ENCODE results near the gene CXCL1. TPM values are rescaled to one million over a fixed set of nuclear protein-coding genes. Genes with fewer than 3 reads are reported as not detected.

CXCL1 gene
- total RNA-seq, 1 experiment from 2014 or later, result 0.85 TPM

DNA sequence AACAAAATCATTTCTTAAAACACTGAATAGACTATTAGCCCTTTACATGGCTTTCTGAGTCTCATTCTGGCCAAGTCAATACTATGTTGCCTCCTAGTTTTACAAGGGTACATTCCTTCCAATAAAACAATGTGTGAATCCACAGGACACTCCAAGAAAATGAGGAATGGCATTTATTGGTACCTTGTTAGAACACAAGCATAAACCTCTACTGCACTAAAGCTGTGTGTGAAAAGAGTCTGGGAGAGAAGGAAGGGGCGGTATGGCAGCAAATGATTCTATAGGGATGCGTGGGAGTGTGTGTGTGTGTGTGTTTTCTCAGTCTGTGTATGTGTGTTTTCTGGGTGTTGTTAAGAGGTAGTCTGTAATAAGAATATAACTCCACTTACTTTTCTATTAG, 48.9 kb downstream of the CXCL1 start (continued):
- TF ChIP-seq, protein P1, sequence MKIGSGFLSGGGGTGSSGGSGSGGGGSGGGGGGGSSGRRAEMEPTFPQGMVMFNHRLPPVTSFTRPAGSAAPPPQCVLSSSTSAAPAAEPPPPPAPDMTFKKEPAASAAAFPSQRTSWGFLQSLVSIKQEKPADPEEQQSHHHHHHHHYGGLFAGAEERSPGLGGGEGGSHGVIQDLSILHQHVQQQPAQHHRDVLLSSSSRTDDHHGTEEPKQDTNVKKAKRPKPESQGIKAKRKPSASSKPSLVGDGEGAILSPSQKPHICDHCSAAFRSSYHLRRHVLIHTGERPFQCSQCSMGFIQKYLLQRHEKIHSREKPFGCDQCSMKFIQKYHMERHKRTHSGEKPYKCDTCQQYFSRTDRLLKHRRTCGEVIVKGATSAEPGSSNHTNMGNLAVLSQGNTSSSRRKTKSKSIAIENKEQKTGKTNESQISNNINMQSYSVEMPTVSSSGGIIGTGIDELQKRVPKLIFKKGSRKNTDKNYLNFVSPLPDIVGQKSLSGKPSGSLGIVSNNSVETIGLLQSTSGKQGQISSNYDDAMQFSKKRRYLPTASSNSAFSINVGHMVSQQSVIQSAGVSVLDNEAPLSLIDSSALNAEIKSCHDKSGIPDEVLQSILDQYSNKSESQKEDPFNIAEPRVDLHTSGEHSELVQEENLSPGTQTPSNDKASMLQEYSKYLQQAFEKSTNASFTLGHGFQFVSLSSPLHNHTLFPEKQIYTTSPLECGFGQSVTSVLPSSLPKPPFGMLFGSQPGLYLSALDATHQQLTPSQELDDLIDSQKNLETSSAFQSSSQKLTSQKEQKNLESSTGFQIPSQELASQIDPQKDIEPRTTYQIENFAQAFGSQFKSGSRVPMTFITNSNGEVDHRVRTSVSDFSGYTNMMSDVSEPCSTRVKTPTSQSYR (CRISPR knock-in tag; IDR thresholded peaks at IDR 0.05), result no peak
- TF ChIP-seq, protein P2, sequence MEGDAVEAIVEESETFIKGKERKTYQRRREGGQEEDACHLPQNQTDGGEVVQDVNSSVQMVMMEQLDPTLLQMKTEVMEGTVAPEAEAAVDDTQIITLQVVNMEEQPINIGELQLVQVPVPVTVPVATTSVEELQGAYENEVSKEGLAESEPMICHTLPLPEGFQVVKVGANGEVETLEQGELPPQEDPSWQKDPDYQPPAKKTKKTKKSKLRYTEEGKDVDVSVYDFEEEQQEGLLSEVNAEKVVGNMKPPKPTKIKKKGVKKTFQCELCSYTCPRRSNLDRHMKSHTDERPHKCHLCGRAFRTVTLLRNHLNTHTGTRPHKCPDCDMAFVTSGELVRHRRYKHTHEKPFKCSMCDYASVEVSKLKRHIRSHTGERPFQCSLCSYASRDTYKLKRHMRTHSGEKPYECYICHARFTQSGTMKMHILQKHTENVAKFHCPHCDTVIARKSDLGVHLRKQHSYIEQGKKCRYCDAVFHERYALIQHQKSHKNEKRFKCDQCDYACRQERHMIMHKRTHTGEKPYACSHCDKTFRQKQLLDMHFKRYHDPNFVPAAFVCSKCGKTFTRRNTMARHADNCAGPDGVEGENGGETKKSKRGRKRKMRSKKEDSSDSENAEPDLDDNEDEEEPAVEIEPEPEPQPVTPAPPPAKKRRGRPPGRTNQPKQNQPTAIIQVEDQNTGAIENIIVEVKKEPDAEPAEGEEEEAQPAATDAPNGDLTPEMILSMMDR (IDR thresholded peaks at IDR 0.05), result no peak
- TF ChIP-seq, protein P3, sequence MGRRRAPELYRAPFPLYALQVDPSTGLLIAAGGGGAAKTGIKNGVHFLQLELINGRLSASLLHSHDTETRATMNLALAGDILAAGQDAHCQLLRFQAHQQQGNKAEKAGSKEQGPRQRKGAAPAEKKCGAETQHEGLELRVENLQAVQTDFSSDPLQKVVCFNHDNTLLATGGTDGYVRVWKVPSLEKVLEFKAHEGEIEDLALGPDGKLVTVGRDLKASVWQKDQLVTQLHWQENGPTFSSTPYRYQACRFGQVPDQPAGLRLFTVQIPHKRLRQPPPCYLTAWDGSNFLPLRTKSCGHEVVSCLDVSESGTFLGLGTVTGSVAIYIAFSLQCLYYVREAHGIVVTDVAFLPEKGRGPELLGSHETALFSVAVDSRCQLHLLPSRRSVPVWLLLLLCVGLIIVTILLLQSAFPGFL (CRISPR knock-in tag; IDR thresholded peaks at IDR 0.05; ENCODE audit: borderline replicate concordance), result no peak
- TF ChIP-seq ZNF121 (CRISPR knock-in tag; IDR thresholded peaks at IDR 0.05) (no peak), MYBL2 (CRISPR knock-in tag; IDR thresholded peaks at IDR 0.05) (no peak), EMX1 (CRISPR knock-in tag; IDR thresholded peaks at IDR 0.05) (no peak), NR3C1 (CRISPR knock-in tag; conservative IDR thresholded peaks at IDR 0.05; ENCODE audit: low read depth) (no peak), PRRX2 (CRISPR knock-in tag; IDR thresholded peaks at IDR 0.05) (no peak)

DNA sequence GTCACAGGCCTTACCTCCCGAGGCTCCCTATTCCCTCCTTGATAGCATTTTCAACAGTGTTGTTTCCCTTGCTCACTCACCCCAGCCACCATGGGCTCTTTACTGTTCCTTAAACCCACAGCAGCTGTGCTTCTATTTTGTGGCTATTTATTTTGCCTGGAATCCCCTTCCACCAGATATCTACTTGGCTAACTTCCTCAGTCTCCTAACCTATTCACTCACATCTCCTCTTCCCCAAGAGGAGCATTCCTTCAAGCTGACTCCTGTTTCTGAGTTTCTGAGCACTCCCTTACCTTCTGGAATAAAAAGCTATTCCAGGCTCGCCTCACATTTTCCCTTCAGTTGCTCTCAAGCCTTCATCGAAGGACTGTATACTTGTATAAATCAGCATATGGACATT, 50.5 kb downstream of the CXCL1 start:
- no peak overlapping the region for H3K27ac Mint-ChIP-seq
- DNase-seq (ENCODE audit: low spot score) (no peak), ATAC-seq (no peak)
- CTCF ChIA-PET, result no interaction called here
- H3K27me3 Mint-ChIP-seq (ENCODE audit: low read depth), result no peaks in the 10 kb centered on the region
- H3K4me3 Mint-ChIP-seq, result no peak overlapping the region
- no peaks in the 10 kb centered on the region for H3K4me1 Mint-ChIP-seq
- no peaks in the 10 kb centered on the region for H3K36me3 Mint-ChIP-seq
- H3K9me3 Mint-ChIP-seq, result peaks cover 3% of the 10 kb centered on the region; the same call in 1 of the 2 replicates
- POLR2A ChIA-PET, result no interaction called here
- TF ChIP-seq, protein P4, sequence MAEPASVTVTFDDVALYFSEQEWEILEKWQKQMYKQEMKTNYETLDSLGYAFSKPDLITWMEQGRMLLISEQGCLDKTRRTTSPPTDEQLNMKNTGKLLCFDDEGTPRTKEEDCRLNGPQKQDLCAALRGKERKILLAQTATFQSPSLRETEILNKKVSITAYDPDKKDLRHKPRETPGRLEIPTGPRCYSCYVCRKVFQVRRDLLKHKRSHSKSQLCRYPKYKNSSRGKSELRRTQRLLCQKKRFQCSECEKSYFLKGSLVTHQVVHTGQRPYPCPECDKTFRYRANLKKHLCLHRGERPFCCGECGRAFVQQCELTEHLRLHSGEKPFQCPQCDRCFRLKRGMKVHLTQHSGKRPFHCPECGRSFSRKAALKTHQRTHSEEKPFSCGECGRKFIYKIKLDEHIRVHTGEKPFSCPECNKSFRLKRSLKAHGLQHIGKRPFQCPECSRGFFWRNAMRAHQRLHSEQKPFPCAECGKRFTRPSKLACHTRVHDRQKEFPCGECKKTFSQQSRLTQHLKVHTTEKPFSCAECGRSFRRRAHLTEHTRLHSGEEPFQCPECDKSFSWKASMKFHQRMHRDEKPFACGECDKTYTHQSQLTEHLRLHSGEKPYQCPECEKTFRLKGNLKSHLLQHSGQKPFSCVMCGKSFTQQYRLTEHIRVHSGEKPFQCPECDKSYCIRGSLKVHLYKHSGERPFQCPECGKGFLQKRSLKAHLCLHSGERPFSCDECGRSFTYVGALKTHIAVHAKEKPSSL (CRISPR knock-in tag; conservative IDR thresholded peaks at IDR 0.05), result no peak
- TF ChIP-seq ZNF219 (CRISPR knock-in tag; IDR thresholded peaks at IDR 0.05; ENCODE audit: borderline replicate concordance) (no peak), NFATC4 (CRISPR knock-in tag; IDR thresholded peaks at IDR 0.05) (no peak), MYBL2 (CRISPR knock-in tag; IDR thresholded peaks at IDR 0.05) (no peak), ELF4 (CRISPR knock-in tag; IDR thresholded peaks at IDR 0.05; ENCODE audit: low read depth) (no peak), ZNF671 (CRISPR knock-in tag; IDR thresholded peaks at IDR 0.05) (no peak), CREM (CRISPR knock-in tag; IDR thresholded peaks at IDR 0.05) (no peak), ZNF317 (CRISPR knock-in tag; IDR thresholded peaks at IDR 0.05; ENCODE audit: borderline replicate concordance, low read depth) (no peak), GRHL2 (CRISPR knock-in tag; IDR thresholded peaks at IDR 0.05; ENCODE audit: insufficient replicate concordance, severe bottlenecking) (no peak), FOXJ3 (CRISPR knock-in tag; IDR thresholded peaks at IDR 0.05; ENCODE audit: borderline replicate concordance) (no peak)
- TF ChIP-seq, protein P5, sequence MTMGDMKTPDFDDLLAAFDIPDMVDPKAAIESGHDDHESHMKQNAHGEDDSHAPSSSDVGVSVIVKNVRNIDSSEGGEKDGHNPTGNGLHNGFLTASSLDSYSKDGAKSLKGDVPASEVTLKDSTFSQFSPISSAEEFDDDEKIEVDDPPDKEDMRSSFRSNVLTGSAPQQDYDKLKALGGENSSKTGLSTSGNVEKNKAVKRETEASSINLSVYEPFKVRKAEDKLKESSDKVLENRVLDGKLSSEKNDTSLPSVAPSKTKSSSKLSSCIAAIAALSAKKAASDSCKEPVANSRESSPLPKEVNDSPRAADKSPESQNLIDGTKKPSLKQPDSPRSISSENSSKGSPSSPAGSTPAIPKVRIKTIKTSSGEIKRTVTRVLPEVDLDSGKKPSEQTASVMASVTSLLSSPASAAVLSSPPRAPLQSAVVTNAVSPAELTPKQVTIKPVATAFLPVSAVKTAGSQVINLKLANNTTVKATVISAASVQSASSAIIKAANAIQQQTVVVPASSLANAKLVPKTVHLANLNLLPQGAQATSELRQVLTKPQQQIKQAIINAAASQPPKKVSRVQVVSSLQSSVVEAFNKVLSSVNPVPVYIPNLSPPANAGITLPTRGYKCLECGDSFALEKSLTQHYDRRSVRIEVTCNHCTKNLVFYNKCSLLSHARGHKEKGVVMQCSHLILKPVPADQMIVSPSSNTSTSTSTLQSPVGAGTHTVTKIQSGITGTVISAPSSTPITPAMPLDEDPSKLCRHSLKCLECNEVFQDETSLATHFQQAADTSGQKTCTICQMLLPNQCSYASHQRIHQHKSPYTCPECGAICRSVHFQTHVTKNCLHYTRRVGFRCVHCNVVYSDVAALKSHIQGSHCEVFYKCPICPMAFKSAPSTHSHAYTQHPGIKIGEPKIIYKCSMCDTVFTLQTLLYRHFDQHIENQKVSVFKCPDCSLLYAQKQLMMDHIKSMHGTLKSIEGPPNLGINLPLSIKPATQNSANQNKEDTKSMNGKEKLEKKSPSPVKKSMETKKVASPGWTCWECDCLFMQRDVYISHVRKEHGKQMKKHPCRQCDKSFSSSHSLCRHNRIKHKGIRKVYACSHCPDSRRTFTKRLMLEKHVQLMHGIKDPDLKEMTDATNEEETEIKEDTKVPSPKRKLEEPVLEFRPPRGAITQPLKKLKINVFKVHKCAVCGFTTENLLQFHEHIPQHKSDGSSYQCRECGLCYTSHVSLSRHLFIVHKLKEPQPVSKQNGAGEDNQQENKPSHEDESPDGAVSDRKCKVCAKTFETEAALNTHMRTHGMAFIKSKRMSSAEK (CRISPR knock-in tag; IDR thresholded peaks at IDR 0.05; ENCODE audit: borderline replicate concordance), result no peak
- TF ChIP-seq, protein P6, sequence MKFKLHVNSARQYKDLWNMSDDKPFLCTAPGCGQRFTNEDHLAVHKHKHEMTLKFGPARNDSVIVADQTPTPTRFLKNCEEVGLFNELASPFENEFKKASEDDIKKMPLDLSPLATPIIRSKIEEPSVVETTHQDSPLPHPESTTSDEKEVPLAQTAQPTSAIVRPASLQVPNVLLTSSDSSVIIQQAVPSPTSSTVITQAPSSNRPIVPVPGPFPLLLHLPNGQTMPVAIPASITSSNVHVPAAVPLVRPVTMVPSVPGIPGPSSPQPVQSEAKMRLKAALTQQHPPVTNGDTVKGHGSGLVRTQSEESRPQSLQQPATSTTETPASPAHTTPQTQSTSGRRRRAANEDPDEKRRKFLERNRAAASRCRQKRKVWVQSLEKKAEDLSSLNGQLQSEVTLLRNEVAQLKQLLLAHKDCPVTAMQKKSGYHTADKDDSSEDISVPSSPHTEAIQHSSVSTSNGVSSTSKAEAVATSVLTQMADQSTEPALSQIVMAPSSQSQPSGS (CRISPR knock-in tag; IDR thresholded peaks at IDR 0.05; ENCODE audit: borderline replicate concordance, low read depth), result no peak
- TF ChIP-seq, protein P7, sequence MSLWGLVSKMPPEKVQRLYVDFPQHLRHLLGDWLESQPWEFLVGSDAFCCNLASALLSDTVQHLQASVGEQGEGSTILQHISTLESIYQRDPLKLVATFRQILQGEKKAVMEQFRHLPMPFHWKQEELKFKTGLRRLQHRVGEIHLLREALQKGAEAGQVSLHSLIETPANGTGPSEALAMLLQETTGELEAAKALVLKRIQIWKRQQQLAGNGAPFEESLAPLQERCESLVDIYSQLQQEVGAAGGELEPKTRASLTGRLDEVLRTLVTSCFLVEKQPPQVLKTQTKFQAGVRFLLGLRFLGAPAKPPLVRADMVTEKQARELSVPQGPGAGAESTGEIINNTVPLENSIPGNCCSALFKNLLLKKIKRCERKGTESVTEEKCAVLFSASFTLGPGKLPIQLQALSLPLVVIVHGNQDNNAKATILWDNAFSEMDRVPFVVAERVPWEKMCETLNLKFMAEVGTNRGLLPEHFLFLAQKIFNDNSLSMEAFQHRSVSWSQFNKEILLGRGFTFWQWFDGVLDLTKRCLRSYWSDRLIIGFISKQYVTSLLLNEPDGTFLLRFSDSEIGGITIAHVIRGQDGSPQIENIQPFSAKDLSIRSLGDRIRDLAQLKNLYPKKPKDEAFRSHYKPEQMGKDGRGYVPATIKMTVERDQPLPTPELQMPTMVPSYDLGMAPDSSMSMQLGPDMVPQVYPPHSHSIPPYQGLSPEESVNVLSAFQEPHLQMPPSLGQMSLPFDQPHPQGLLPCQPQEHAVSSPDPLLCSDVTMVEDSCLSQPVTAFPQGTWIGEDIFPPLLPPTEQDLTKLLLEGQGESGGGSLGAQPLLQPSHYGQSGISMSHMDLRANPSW (CRISPR knock-in tag; conservative IDR thresholded peaks at IDR 0.05; ENCODE audit: low read depth), result no peak

Data from WTC11 (cell line).